Testis (tissue), 2 donors: ENCODE data around the gene MAMLD1.

ENCODE experiments used
- CTCF ChIP-seq, 3 experiments: fragments of 450-650 bp in 2 of 3; fragments of 200-600 bp in 1 of 3; sonication (generic) in 1 of 3; IDR thresholded peaks; one replicate each; pipeline ENCODE4 v1.5.1; 2016 to 2019; ENCODE audit warnings: antibody characterized with exemption in 3 of 3, mild to moderate bottlenecking in 2 of 3, moderate library complexity in 1 of 3
- POLR2A ChIP-seq: fragments of 450-650 bp; IDR thresholded peaks from one replicate; pipeline ENCODE4 v1.6.1; 2017; ENCODE audit warnings: antibody characterized with exemption, mild to moderate bottlenecking, moderate library complexity

GRCh38 chrX:150525061-150525919, 162.2 kb downstream of the MAMLD1 start:
- no peak for TF ChIP-seq CTCF (IDR thresholded peaks at IDR 0.05)
- TF ChIP-seq POLR2A, result no peak
